Astrocyte of the cerebellum (primary cell): ENCODE data around the gene AGBL1.

Source experiments
- DNase-seq: peaks from one replicate; pipeline ENCODE4 v3.0.0-alpha.2; 2011; ENCODE audit warnings: low read depth
- H3K4me3 ChIP-seq: 2 replicates; pipeline ENCODE4 v1.5.1; 2011; ENCODE audit warnings: mild to moderate bottlenecking, low read depth, low read length, moderate library complexity
- in situ Hi-C: cut with HindIII; loops from 2 replicates; pipeline ENCODE4 v1.10.0; 2017; ENCODE audit warnings: low sequenced_read_pairs
- TF ChIP-seq, protein P1 (sequence below): IDR thresholded peaks from 2 replicates; pipeline ENCODE4 v1.5.1; 2012; ENCODE audit warnings: low read length, low read depth, moderate library complexity, mild to moderate bottlenecking; ENCODE audit errors: missing control alignments

AGBL1 gene

DNA sequence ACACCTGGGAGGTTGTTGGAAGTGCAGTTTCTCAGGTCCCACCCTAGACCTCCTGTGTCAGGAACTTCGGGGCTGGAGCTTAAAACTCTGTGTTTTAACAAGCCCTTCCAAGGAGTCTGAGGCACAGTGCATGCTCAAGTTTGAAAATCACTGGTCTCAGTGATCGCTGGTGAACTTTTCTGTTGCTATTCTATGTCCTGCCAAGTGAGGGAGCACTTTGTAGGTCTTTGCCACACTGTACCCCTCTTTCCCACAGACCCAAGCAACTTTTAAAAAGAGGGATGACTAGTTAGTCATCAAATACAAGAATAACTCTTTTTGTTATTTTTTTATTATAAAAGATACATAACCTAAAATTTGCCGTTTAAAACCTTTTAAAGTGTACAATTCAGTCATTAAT, 133.7 kb downstream of the AGBL1 start:
- in situ Hi-C loops, result no loop called here
- TF ChIP-seq, protein P1, sequence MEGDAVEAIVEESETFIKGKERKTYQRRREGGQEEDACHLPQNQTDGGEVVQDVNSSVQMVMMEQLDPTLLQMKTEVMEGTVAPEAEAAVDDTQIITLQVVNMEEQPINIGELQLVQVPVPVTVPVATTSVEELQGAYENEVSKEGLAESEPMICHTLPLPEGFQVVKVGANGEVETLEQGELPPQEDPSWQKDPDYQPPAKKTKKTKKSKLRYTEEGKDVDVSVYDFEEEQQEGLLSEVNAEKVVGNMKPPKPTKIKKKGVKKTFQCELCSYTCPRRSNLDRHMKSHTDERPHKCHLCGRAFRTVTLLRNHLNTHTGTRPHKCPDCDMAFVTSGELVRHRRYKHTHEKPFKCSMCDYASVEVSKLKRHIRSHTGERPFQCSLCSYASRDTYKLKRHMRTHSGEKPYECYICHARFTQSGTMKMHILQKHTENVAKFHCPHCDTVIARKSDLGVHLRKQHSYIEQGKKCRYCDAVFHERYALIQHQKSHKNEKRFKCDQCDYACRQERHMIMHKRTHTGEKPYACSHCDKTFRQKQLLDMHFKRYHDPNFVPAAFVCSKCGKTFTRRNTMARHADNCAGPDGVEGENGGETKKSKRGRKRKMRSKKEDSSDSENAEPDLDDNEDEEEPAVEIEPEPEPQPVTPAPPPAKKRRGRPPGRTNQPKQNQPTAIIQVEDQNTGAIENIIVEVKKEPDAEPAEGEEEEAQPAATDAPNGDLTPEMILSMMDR, result no peak
- DNase-seq, result no peak
- H3K4me3 ChIP-seq, result no peak overlapping the region

DNA sequence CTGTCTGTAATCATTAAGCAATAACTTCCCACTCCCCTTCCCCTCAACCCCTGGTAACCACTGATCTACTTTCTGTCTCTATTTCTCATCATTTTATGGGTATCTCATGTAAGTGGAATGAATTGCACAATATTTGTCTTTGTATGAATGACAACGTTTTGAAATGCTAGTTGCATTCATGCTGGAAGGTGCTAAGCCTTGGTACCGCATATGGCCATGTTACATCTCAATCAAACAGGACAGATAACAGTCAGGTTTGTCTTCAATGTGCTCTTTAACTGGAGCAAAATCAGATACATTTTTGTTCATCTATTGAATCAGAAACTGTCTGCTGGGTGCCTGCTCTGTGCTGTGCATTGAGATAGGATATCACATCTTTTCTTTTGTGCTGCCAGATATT, 134.2 kb downstream of the AGBL1 start:
- H3K4me3 ChIP-seq, result no peak overlapping the region
- in situ Hi-C loops, result no loop called here
- no peak for DNase-seq
- TF ChIP-seq, protein P1, result no peak

DNA sequence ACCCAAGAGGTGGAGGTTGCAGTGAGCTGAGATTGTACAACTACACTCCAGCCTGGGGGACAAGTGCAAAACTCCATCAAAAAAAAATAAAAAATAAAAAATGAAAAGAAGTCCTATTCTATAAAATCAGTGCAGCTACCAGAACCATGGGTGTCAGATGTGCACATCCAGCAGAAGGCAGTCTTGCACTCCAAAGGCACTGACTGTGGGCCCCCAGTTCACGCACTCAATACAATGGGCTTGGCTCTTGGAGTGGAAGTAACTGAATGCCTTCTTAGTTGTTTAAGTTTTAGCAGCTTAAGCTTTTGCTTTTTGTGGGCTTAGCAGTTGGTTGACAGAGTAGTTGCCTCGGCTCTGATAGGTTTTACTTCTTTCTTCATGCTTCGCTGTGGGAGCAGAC, 141.4 kb downstream of the AGBL1 start:
- no peak for DNase-seq
- TF ChIP-seq, protein P1, result no peak
- in situ Hi-C loops, result no loop called here
- no peak overlapping the region for H3K4me3 ChIP-seq

DNA sequence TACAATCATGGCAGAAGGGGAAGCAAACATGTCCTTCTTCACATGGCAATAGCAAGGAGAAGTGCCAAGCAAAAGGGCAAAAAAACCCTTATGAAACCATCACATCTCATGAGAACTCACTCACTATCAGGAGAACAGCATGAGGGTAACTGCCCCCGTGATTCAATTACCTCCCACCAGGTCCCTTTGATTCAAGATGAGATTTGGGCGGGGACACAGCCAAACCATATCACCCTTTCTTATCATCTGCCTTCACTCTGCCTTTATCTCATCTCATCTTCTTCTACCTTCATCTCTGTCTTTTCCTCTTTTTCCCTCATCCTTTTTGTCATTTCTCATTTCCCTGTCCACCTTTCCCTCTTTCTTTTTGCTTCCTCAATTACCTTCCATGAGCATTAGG, 149.6 kb downstream of the AGBL1 start:
- in situ Hi-C loops, result no loop called here
- no peak for DNase-seq
- no peak overlapping the region for H3K4me3 ChIP-seq
- TF ChIP-seq, protein P1, result no peak

DNA sequence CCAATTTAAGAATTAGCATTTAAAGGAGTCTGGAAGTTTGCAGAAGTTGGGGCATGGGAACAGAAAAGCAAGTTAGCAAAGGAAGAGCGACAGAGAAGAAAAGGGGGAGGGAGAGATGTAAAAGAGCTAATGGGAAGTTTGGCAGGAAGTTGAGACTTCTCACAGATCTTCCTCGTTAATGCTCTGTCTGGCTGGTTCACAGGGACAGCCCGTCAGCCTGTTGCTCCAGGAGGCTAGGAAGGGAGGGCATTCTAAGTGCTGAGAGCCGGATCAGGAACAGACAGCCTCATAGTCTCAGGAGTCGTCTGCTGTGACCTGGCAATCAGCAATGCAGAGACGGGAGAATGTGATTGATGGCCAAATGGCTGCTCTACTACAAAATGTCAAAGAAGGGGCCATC, 150.3 kb downstream of the AGBL1 start:
- DNase-seq, result no peak
- TF ChIP-seq, protein P1, result no peak
- no peak overlapping the region for H3K4me3 ChIP-seq
- in situ Hi-C loops, result no loop called here

DNA sequence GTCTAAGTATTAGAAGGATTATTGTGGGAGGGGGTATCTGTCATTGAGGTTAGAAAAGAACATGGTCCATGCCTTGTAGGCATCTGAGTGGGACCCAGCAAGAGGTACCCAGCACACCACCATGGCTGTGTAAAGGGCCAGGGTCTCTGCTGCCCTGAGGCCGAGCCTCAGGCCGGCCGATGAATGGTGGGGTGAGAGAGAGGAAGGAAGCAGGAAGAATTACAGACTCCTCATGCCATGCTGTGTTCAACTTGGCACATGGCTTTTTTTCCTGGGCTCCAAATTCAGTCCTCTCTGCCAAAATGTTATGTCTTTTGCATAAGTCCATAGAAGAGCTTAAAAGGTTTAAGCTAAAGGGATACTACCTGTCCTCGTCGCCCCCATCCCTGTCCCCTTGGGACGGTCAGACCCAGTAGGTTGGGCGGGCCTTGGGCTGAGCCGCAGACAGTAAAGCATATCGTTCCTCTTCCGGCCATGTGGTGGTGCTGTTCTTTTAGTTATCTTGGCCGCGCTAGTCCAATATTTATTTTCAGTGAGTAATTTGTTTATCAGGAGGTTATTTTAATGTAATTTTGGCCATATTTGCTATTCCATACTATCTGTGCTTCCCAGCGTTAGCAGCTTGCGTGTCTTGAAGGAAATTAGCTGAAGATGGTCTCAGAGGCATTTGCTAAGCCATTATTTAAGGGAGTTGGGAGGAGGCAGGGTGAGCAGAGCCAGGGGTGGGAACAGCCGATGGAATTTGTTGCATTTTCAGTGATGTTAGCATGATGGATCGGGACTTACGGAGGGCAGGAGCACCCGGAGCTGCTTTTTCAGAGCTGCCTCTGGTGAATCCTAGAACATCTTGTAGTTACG, 152.4 kb downstream of the AGBL1 start:
- in situ Hi-C loops, result no loop called here
- TF ChIP-seq, protein P1, result peak; percentile 57
- DNase-seq, result no peak
- no peak overlapping the region for H3K4me3 ChIP-seq

DNA sequence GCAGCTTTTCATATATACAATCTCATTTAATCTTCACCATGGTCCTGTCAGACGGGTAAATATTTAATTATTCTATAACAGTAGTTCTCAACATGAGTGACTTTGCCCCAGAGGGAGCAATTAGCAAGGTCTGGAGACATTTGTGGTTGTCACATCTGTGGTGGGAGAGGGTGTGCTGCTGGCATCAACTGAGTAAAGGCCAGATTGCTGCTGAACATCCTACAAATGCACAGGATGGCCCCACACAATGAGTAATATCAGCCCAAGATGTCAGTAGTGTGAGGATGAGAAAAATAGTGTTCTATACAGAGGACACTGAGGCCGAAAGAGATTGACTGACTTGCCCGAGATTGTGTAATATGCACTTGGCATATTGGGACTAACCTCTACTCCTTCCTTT, 156.0 kb downstream of the AGBL1 start:
- H3K4me3 ChIP-seq, result no peak overlapping the region
- DNase-seq, result no peak
- TF ChIP-seq, protein P1, result no peak
- in situ Hi-C loops, result no loop called here
